Epithelial cell of prostate (primary cell): ENCODE measurements around the gene RASL11B.

ENCODE experiments used
- DNase-seq: peaks from one replicate; pipeline ENCODE4 v3.0.0-alpha.2; 2011; ENCODE audit warnings: low read depth, low spot score
- H3K27ac ChIP-seq: fragments of 450-650 bp; 2 replicates; pipeline ENCODE4 v1.5.1; 2017; ENCODE audit warnings: mild to moderate bottlenecking

RASL11B gene

DNA sequence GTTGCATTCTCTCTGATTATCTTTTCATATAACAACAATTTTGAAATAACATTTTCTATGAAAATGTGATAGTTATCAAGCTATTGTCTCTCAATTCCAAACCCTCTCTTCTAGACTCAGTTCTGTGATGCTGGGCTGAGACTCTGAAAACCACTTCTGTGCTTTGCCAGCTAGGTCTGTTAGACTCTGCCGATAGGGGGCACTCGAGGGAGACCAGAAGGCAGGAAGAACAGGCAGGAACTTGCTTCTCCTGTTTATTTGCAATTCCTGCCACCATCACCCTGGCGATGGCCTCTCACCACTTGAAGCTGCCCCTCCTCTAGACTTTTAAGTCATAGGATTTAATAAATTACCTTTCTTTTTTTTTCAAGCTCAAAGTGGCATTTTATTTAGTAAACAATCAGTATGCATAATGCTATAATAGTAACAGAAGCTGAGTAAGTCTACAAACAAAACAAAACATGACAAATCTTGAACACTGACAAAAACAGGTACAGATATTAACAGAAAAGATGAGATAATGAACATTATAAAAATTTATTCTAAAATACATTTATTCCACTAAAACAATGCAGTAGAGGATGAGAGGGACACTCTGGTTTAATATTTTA, 49.7 kb downstream of the RASL11B start:
- peak; percentile 33 for DNase-seq
- no peak overlapping the region for H3K27ac ChIP-seq

- H3K27ac ChIP-seq: no peak overlapping the region
- no peak for DNase-seq
These were observed 50.5 kb downstream of the RASL11B start for GRCh38 chr4:52912608-52913007.

DNA sequence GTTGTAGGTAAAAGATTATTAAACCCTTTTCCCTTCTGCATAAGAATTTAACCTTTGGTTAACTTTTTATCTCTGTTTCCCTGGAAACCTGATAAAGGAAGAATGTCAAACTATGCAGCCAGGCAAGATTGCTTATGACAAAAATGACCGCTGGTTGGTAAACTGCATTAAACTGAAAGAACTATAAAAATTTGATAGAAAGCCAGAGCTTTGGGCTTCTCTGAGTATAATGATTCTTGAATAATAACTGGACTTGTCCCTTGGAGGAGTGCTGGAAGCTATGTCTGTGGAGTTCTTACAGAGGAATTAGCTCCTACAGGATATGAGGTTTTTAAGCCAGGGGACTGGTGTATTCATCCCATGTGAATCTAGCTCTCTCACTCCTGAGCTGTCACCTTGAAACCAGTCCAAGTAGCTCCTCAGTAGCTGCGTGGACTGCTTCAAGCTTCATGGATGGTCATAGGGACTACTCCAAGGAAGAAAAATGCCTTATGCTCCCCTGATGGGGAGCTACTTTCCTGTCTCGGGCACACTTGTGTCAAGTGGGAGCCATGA, 52.0 kb downstream of the RASL11B start:
- H3K27ac ChIP-seq: no peak overlapping the region
- no peak for DNase-seq

DNA sequence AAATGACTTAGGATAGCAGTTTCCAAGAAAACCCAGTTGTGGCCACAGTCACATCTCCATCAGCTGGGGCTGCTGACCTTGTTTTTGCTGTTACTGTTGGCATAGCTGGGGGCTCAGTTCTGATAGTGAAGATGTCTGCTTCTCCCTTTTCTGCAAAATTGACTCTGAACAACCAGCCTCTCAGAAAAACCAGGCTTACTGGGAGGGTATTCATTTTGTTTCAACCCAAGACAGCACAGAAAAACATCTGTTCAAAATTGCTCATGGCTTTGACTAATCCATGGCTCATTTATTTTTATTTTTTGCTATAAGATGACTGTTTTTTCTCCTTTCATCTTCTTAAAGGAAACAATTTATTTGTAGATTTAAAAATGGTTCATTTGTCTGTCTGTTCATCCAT, 53.1 kb downstream of the RASL11B start:
- no peak overlapping the region for H3K27ac ChIP-seq
- no peak for DNase-seq

GRCh38 chr4:52915730-52916300, 53.7 kb downstream of the RASL11B start:
- no peak overlapping the region for H3K27ac ChIP-seq
- no peak for DNase-seq
